Epithelial cell of proximal tubule (primary cell): ENCODE data around the gene ST3GAL5. TPM values are rescaled to one million over a fixed set of nuclear protein-coding genes. Genes with fewer than 3 reads are reported as not detected.

ENCODE experiments used
- DNase-seq: peaks from one replicate; pipeline ENCODE4 v3.0.0-alpha.2; 2011; ENCODE audit warnings: low read depth
- H3K4me3 ChIP-seq: 2 replicates; pipeline ENCODE4 v1.5.1; 2011; ENCODE audit warnings: low read depth, mild to moderate bottlenecking, low read length
- CTCF ChIP-seq: conservative IDR thresholded peaks from 2 replicates; pipeline ENCODE4 v1.5.1; 2012; ENCODE audit warnings: low read depth, mild to moderate bottlenecking, low read length
- total RNA-seq: library from RNA; depleted of rRNA; stranded (reverse); fragments of >200 nt; gene quantifications from 2 replicates; pipeline ENCODE4 v1.2.3, GENCODE V29; 2015

Gene ST3GAL5
- total RNA-seq, 1 donor from 2014 or later, result 8.7 TPM

GRCh38 chr2:85812094-85812735 is 76.6 kb downstream of the ST3GAL5 start:
- H3K4me3 ChIP-seq, result no peak overlapping the region
- no peak for TF ChIP-seq CTCF
- no peak for DNase-seq

- H3K4me3 ChIP-seq, result no peak overlapping the region
- no peak for TF ChIP-seq CTCF
- DNase-seq, result no peak
These were observed 77.4 kb downstream of the ST3GAL5 start for GRCh38 chr2:85811180-85812093.

- H3K4me3 ChIP-seq, result no peak overlapping the region
- DNase-seq, result no peak
- no peak for TF ChIP-seq CTCF
These were observed 78.2 kb downstream of the ST3GAL5 start for GRCh38 chr2:85810371-85811179.

GRCh38 chr2:85807756-85808155 is 81.0 kb downstream of the ST3GAL5 start:
- no peak overlapping the region for H3K4me3 ChIP-seq
- TF ChIP-seq CTCF, result no peak
- no peak for DNase-seq

GRCh38 chr2:85806358-85807118 is 82.3 kb downstream of the ST3GAL5 start:
- DNase-seq, result peak; percentile 67
- no peak overlapping the region for H3K4me3 ChIP-seq

More at GRCh38 chr2:85806358-85807118, 82.3 kb downstream of the ST3GAL5 start:
- no peak for TF ChIP-seq CTCF
